Esophagus muscularis mucosa (tissue), 3 donors: ENCODE measurements around the gene TMEM235.

Experiments used
- POLR2A ChIP-seq: fragments of 450-650 bp; IDR thresholded peaks from one replicate; pipeline ENCODE4 v1.6.1; 2017; ENCODE audit warnings: antibody characterized with exemption, moderate library complexity, mild to moderate bottlenecking, low read depth
- POLR2AphosphoS5 ChIP-seq, 2 donors: sonication (generic); formaldehyde crosslinking; IDR thresholded peaks; one replicate each; pipeline ENCODE4 v1.6.1; 2017; ENCODE audit warnings: antibody characterized with exemption in 2 of 2
- TF ChIP-seq, protein P1 (sequence below), 3 experiments: fragments of 200-600 bp in 2 of 3; fragments of 450-650 bp in 1 of 3; sonication (generic) in 2 of 3; IDR thresholded peaks; one replicate each; pipeline ENCODE4 v1.5.1; 2017 to 2019; ENCODE audit warnings: antibody characterized with exemption in 3 of 3, mild to moderate bottlenecking in 2 of 3, moderate library complexity in 1 of 3

DNA sequence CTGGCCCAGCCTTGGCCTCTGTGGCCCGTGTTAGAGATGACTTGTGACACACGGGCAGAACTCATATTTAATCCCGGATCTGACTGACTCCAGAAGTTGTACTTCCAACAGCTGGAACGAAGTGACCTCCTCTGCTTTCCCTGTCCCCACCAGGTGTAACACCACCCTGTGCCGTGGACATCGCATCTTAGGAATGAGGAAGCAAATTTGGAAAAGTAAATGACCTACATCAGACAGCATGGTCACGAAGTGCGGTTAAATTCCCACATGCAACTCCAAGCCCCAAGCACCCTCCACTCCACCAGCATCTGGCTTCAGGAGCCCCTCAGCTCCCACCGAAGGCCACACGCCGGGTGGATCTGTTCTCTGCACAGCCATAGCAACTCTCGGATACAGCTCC lies 47.5 kb upstream of the TMEM235 start:
- TF ChIP-seq, protein P1, sequence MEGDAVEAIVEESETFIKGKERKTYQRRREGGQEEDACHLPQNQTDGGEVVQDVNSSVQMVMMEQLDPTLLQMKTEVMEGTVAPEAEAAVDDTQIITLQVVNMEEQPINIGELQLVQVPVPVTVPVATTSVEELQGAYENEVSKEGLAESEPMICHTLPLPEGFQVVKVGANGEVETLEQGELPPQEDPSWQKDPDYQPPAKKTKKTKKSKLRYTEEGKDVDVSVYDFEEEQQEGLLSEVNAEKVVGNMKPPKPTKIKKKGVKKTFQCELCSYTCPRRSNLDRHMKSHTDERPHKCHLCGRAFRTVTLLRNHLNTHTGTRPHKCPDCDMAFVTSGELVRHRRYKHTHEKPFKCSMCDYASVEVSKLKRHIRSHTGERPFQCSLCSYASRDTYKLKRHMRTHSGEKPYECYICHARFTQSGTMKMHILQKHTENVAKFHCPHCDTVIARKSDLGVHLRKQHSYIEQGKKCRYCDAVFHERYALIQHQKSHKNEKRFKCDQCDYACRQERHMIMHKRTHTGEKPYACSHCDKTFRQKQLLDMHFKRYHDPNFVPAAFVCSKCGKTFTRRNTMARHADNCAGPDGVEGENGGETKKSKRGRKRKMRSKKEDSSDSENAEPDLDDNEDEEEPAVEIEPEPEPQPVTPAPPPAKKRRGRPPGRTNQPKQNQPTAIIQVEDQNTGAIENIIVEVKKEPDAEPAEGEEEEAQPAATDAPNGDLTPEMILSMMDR (IDR thresholded peaks at IDR 0.05) = no peak
- TF ChIP-seq POLR2AphosphoS5 (IDR thresholded peaks at IDR 0.05) (no peak), POLR2A (no peak)
